H1 (cell line): ENCODE data around the gene FCRL2. TPM values are rescaled to one million over a fixed set of nuclear protein-coding genes. Genes with fewer than 3 reads are reported as not detected.

Source experiments
- CTCF ChIA-PET: fragments of 300-600 bp; sonication (Branson Sonifier 250); formaldehyde crosslinking; loops from one replicate; lab custom pipeline; 2021; ENCODE audit not compliant: partially characterized antibody; lab: Charles Lee
- POLR2A ChIA-PET: fragments of 300-600 bp; sonication (Branson Sonifier 250); formaldehyde crosslinking; loops from one replicate; lab custom pipeline; 2021; ENCODE audit warnings: inconsistent platforms; ENCODE audit not compliant: partially characterized antibody; lab: Charles Lee
- DNase-seq, 2 experiments: peaks; one replicate each; pipeline versions ENCODE4 v3.0.0 to v3.0.0-alpha.2; 2010 to 2022; ENCODE audit warnings: low spot score in 2 of 2, low read depth in 1 of 2, mixed read lengths in 1 of 2
- FAIRE-seq: peaks from 2 replicates; lab custom pipeline; 2011; peaks lifted over from hg19 to GRCh38; lab: Jason Lieb, UNC
- H2AFZ ChIP-seq: 2 replicates; pipeline ENCODE4 v1.8.1; 2012; ENCODE audit warnings: low read length, inconsistent platforms
- H2AK5ac ChIP-seq: 2 replicates; pipeline ENCODE4 v1.6.1; 2013; ENCODE audit warnings: low read depth, low read length
- H2BK120ac ChIP-seq: replicated peaks from 2 replicates; pipeline ENCODE3; 2013; ENCODE audit warnings: low read depth, low read length, inconsistent platforms
- H2BK12ac ChIP-seq: 2 replicates; pipeline ENCODE4 v1.6.1; 2013; ENCODE audit warnings: low read depth, low read length
- H2BK15ac ChIP-seq: 2 replicates; pipeline ENCODE4 v1.6.1; 2013; ENCODE audit warnings: low read length
- H2BK20ac ChIP-seq: 2 replicates; pipeline ENCODE4 v1.6.1; 2013; ENCODE audit warnings: low read length
- H2BK5ac ChIP-seq: 2 replicates; pipeline ENCODE4 v1.6.1; 2013; ENCODE audit warnings: low read depth, low read length
- H3K14ac ChIP-seq: 2 replicates; pipeline ENCODE4 v1.6.1; 2013; ENCODE audit warnings: inconsistent platforms; ENCODE audit not compliant: insufficient read length
- H3K18ac ChIP-seq: 2 replicates; pipeline ENCODE4 v1.6.1; 2013; ENCODE audit warnings: low read length; ENCODE audit errors: extremely low read depth
- H3K23ac ChIP-seq: 2 replicates; pipeline ENCODE4 v1.6.1; 2013; ENCODE audit warnings: inconsistent platforms; ENCODE audit not compliant: insufficient read length
- H3K23me2 ChIP-seq: 2 replicates; pipeline ENCODE4 v1.6.1; 2013; ENCODE audit warnings: low read depth, low read length
- H3K27ac ChIP-seq: 2 replicates; pipeline ENCODE4 v1.6.1; 2011; ENCODE audit warnings: low read depth, low read length, inconsistent platforms
- H3K27me3 ChIP-seq, 4 experiments: replicated peaks in 1 of 4; 1 replicate in 1 of 4; 2 replicates in 3 of 4; pipeline versions ENCODE4 v1.6.1 to v1.8.1; 2011 to 2013; ENCODE audit warnings: low read length in 3 of 4, mild to moderate bottlenecking in 3 of 4, inconsistent platforms in 2 of 4, mixed read lengths in 2 of 4, moderate library complexity in 1 of 4; ENCODE audit not compliant: control insufficient read depth in 3 of 4, insufficient read depth in 3 of 4; ENCODE audit errors: extremely low read depth in 1 of 4
- H3K36me3 ChIP-seq, 4 experiments: 2 replicates each; pipeline versions ENCODE4 v1.6.1 to v1.8.1; 2011 to 2013; ENCODE audit warnings: mild to moderate bottlenecking in 4 of 4, low read length in 3 of 4, moderate library complexity in 2 of 4, control low read depth in 1 of 4, inconsistent platforms in 1 of 4; ENCODE audit not compliant: insufficient read depth in 4 of 4, control insufficient read depth in 2 of 4
- H3K4ac ChIP-seq: replicated peaks from 2 replicates; pipeline ENCODE3; 2013; ENCODE audit warnings: low read length, low read depth, mixed read lengths, inconsistent platforms; ENCODE audit not compliant: insufficient read length
- H3K4me1 ChIP-seq, 4 experiments: replicated peaks in 1 of 4; 1 replicate in 1 of 4; 2 replicates in 3 of 4; pipeline versions ENCODE4 v1.6.1 to v1.8.1; 2011 to 2013; ENCODE audit warnings: low read length in 3 of 4, inconsistent platforms in 2 of 4, mixed read lengths in 1 of 4; ENCODE audit not compliant: insufficient read depth in 4 of 4, control insufficient read depth in 3 of 4
- H3K4me2 ChIP-seq, 2 experiments: 2 replicates each; pipeline versions ENCODE4 v1.6.1 to v1.8.1; 2011 to 2013; ENCODE audit warnings: low read depth in 2 of 2, low read length in 2 of 2, control low read depth in 1 of 2, inconsistent platforms in 1 of 2, mild to moderate bottlenecking in 1 of 2; ENCODE audit not compliant: insufficient read depth in 1 of 2
- H3K4me3 ChIP-seq, 4 experiments: fragments of 200-600, 300-600 bp in 1 of 4; sonication (generic), shearing (Covaris generic), sonication (Bioruptor Twin) in 1 of 4; 2 replicates each; pipeline versions ENCODE4 v1.5.1 to v1.8.1; 2011 to 2016; ENCODE audit warnings: low read length in 4 of 4, low read depth in 3 of 4, control low read depth in 2 of 4, inconsistent platforms in 2 of 4, mild to moderate bottlenecking in 2 of 4, mixed read lengths in 1 of 4, moderate library complexity in 1 of 4; ENCODE audit not compliant: insufficient read depth in 2 of 4; ENCODE audit errors: extremely low read depth in 1 of 4
- H3K56ac ChIP-seq: replicated peaks from 2 replicates; pipeline ENCODE3; 2013; ENCODE audit warnings: low read depth, mild to moderate bottlenecking, mixed read lengths, low read length, inconsistent platforms; ENCODE audit not compliant: insufficient read length
- H3K79me1 ChIP-seq: 2 replicates; pipeline ENCODE4 v1.6.1; 2013; ENCODE audit warnings: low read depth, low read length, control low read depth
- H3K79me2 ChIP-seq, 2 experiments: 2 replicates each; pipeline versions ENCODE4 v1.6.1 to v1.8.1; 2012 to 2013; ENCODE audit warnings: low read length in 2 of 2, mild to moderate bottlenecking in 2 of 2, inconsistent platforms in 1 of 2; ENCODE audit not compliant: insufficient read depth in 2 of 2, control insufficient read depth in 1 of 2
- H3K9ac ChIP-seq, 4 experiments: replicated peaks in 1 of 4; 1 replicate in 1 of 4; 2 replicates in 3 of 4; pipeline versions ENCODE4 v1.6.1 to v1.8.1; 2011 to 2013; ENCODE audit warnings: low read depth in 3 of 4, low read length in 3 of 4, control low read depth in 2 of 4, mild to moderate bottlenecking in 2 of 4, moderate library complexity in 2 of 4, inconsistent platforms in 1 of 4; ENCODE audit errors: extremely low read depth in 1 of 4
- H3K9me3 ChIP-seq, 2 experiments: 2 replicates each; pipeline versions ENCODE4 v1.6.1 to v1.8.1; 2012 to 2013; ENCODE audit warnings: mild to moderate bottlenecking in 2 of 2, moderate library complexity in 2 of 2, control low read depth in 1 of 2, inconsistent platforms in 1 of 2, low read depth in 1 of 2, low read length in 1 of 2, mixed read lengths in 1 of 2; ENCODE audit not compliant: insufficient read depth in 2 of 2
- H4K20me1 ChIP-seq, 2 experiments: replicated peaks in 1 of 2; 2 replicates each; pipeline versions ENCODE3 to v1.8.1; 2011 to 2013; ENCODE audit warnings: inconsistent platforms in 2 of 2, low read length in 2 of 2, mild to moderate bottlenecking in 1 of 2; ENCODE audit not compliant: insufficient read depth in 2 of 2, control insufficient read depth in 1 of 2
- H4K5ac ChIP-seq: 2 replicates; pipeline ENCODE4 v1.6.1; 2013; ENCODE audit warnings: low read length, low read depth, mixed read lengths, inconsistent platforms; ENCODE audit not compliant: insufficient read length
- H4K8ac ChIP-seq: 2 replicates; pipeline ENCODE4 v1.8.0; 2013; ENCODE audit warnings: mild to moderate bottlenecking, moderate library complexity, low read length, inconsistent platforms; ENCODE audit not compliant: insufficient read depth; ENCODE audit errors: extremely low read depth
- H4K91ac ChIP-seq: replicated peaks from 2 replicates; pipeline ENCODE3; 2013; ENCODE audit warnings: low read length, mixed read lengths, inconsistent platforms; ENCODE audit not compliant: insufficient read length
- WGBS, 2 experiments: shearing (Covaris generic) in 1 of 2; methylation state at CpG; one replicate each; pipeline versions ENCODE4 v1.1.6 to v1.1.7; 2013 to 2015; ENCODE audit warnings: low lambda C conversion rate in 2 of 2, mixed read lengths in 2 of 2, inconsistent platforms in 1 of 2, low coverage in 1 of 2, missing lambda C conversion rate in 1 of 2; ENCODE audit not compliant: insufficient replicate concordance in 2 of 2, insufficient coverage in 1 of 2, insufficient read length in 1 of 2; ENCODE audit errors: extremely low coverage in 1 of 2, missing lambda C conversion rate in 1 of 2; 5-methylcytosine and 5-hydroxymethylcytosine counted together
- polyA plus RNA-seq, 7 experiments: library from polyadenylated mRNA; depleted of rRNA in 3 of 7; stranded (reverse) in 5 of 7; unstranded in 2 of 7; fragments of >200 nt in 5 of 7; fragments of 200-250 nt in 2 of 7; gene quantifications; 1 replicate in 5 of 7; 2 replicates in 1 of 7; 4 replicates in 1 of 7; pipeline versions ENCODE4 v1.2.1 to v1.2.3, GENCODE V29; 2011 to 2013; ENCODE audit warnings: missing spikeins in 2 of 7, mixed read lengths in 2 of 7
- total RNA-seq: library from RNA; stranded (reverse); fragmentation: NEBNext Ultra II Directional; extraction: Animal tissue kit (Norgen Biotek cat#: 25700); gene quantifications from 2 replicates; pipeline ENCODE4 v1.2.1, GENCODE V29; 2021
- TF ChIP-seq, protein P1 (sequence below): fragments of 300-600 bp; sonication (generic); IDR thresholded peaks from 2 replicates; pipeline ENCODE4 v1.7.1; 2012; ENCODE audit warnings: low read length, moderate library complexity, mild to moderate bottlenecking, inconsistent platforms; ENCODE audit not compliant: insufficient replicate concordance

FCRL2 gene
- total and polyA plus RNA-seq, 2 of the 8 experiments (the other 6 are each of a cell fraction or from before 2014, with no cell fraction given) = not detected

DNA sequence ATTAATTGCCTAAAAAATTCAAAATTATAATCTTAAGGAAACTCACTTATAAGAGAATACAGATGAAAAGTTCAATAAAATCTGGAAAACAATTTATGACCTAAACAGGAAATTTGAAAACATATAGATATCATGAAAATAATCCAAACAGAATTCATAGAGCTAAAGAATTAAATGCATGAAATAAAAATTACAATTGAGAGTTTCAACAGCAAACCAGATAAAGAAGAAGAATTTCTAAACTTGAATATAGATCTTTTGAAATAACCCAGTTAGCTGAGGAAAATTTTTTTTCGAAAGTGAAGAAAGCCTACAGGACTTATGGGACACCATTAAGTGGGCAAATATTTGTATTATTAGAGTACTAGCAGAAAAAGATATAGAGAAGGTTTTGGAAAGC lies 36.3 kb upstream of the FCRL2 start:
- POLR2A ChIA-PET = no interaction called here
- Histone ChIP-seq H4K20me1 (no peaks in the 10 kb centered on the region), H2BK15ac (no peak overlapping the region), H3K4me1 (no peaks in the 10 kb centered on the region), H3K4me2 (no peak overlapping the region), H3K4ac (no peak overlapping the region), H4K91ac (no peak overlapping the region), H3K9me3 (no peaks in the 10 kb centered on the region), H2AFZ (no peak overlapping the region), H3K27me3 (no peaks in the 10 kb centered on the region), H3K56ac (no peak overlapping the region), H3K36me3 (no peaks in the 10 kb centered on the region), H3K9ac (no peak overlapping the region), H2AK5ac (no peak overlapping the region), H3K23me2 (no peaks in the 10 kb centered on the region), H3K18ac (no peak overlapping the region), H3K79me1 (no peaks in the 10 kb centered on the region), H3K23ac (no peak overlapping the region), H3K27ac (no peak overlapping the region), H2BK5ac (no peak overlapping the region), H3K79me2 (no peaks in the 10 kb centered on the region), H2BK120ac (no peak overlapping the region), H2BK12ac (no peak overlapping the region), H4K5ac (no peak overlapping the region), H4K8ac (no peak overlapping the region), H3K4me3 (no peak overlapping the region), H2BK20ac (no peak overlapping the region), H3K14ac (no peak overlapping the region)
- WGBS, 2 experiments = 91% methylated on average over 1 of the region's 1 CpG; no CpG with 5 or more reads in 1 of the 2 experiments
- DNase-seq (no peak), FAIRE-seq (no peak)
- CTCF ChIA-PET = no interaction called here
- TF ChIP-seq, protein P1, sequence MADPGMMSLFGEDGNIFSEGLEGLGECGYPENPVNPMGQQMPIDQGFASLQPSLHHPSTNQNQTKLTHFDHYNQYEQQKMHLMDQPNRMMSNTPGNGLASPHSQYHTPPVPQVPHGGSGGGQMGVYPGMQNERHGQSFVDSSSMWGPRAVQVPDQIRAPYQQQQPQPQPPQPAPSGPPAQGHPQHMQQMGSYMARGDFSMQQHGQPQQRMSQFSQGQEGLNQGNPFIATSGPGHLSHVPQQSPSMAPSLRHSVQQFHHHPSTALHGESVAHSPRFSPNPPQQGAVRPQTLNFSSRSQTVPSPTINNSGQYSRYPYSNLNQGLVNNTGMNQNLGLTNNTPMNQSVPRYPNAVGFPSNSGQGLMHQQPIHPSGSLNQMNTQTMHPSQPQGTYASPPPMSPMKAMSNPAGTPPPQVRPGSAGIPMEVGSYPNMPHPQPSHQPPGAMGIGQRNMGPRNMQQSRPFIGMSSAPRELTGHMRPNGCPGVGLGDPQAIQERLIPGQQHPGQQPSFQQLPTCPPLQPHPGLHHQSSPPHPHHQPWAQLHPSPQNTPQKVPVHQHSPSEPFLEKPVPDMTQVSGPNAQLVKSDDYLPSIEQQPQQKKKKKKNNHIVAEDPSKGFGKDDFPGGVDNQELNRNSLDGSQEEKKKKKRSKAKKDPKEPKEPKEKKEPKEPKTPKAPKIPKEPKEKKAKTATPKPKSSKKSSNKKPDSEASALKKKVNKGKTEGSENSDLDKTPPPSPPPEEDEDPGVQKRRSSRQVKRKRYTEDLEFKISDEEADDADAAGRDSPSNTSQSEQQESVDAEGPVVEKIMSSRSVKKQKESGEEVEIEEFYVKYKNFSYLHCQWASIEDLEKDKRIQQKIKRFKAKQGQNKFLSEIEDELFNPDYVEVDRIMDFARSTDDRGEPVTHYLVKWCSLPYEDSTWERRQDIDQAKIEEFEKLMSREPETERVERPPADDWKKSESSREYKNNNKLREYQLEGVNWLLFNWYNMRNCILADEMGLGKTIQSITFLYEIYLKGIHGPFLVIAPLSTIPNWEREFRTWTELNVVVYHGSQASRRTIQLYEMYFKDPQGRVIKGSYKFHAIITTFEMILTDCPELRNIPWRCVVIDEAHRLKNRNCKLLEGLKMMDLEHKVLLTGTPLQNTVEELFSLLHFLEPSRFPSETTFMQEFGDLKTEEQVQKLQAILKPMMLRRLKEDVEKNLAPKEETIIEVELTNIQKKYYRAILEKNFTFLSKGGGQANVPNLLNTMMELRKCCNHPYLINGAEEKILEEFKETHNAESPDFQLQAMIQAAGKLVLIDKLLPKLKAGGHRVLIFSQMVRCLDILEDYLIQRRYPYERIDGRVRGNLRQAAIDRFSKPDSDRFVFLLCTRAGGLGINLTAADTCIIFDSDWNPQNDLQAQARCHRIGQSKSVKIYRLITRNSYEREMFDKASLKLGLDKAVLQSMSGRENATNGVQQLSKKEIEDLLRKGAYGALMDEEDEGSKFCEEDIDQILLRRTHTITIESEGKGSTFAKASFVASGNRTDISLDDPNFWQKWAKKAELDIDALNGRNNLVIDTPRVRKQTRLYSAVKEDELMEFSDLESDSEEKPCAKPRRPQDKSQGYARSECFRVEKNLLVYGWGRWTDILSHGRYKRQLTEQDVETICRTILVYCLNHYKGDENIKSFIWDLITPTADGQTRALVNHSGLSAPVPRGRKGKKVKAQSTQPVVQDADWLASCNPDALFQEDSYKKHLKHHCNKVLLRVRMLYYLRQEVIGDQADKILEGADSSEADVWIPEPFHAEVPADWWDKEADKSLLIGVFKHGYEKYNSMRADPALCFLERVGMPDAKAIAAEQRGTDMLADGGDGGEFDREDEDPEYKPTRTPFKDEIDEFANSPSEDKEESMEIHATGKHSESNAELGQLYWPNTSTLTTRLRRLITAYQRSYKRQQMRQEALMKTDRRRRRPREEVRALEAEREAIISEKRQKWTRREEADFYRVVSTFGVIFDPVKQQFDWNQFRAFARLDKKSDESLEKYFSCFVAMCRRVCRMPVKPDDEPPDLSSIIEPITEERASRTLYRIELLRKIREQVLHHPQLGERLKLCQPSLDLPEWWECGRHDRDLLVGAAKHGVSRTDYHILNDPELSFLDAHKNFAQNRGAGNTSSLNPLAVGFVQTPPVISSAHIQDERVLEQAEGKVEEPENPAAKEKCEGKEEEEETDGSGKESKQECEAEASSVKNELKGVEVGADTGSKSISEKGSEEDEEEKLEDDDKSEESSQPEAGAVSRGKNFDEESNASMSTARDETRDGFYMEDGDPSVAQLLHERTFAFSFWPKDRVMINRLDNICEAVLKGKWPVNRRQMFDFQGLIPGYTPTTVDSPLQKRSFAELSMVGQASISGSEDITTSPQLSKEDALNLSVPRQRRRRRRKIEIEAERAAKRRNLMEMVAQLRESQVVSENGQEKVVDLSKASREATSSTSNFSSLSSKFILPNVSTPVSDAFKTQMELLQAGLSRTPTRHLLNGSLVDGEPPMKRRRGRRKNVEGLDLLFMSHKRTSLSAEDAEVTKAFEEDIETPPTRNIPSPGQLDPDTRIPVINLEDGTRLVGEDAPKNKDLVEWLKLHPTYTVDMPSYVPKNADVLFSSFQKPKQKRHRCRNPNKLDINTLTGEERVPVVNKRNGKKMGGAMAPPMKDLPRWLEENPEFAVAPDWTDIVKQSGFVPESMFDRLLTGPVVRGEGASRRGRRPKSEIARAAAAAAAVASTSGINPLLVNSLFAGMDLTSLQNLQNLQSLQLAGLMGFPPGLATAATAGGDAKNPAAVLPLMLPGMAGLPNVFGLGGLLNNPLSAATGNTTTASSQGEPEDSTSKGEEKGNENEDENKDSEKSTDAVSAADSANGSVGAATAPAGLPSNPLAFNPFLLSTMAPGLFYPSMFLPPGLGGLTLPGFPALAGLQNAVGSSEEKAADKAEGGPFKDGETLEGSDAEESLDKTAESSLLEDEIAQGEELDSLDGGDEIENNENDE = no peak
